Activated CD4-positive, alpha-beta T cell treated with anti-CD3 and anti-CD28 coated beads, Interleukin-2, amount 50 U/mL, for 4 hours (primary cell): ENCODE measurements around the gene ZCCHC2.

Experiments
- DNase-seq, 2 experiments: peaks; one replicate each; pipeline ENCODE4 v3.0.0-alpha.2; 2020

ZCCHC2 gene

GRCh38 chr18:62583376-62583775 is 60.6 kb downstream of the ZCCHC2 start:
- DNase-seq, result no peak

- DNase-seq, result peak; percentile 78 to 81
Observed at GRCh38 chr18:62584241-62585120, 61.7 kb downstream of the ZCCHC2 start.

- DNase-seq, result peak; percentile 48 to 60
Observed at GRCh38 chr18:62585274-62586150, 62.7 kb downstream of the ZCCHC2 start.

- DNase-seq, result peak; percentile 52 to 63
Observed at GRCh38 chr18:62586151-62586774, 63.4 kb downstream of the ZCCHC2 start.

- DNase-seq, result no peak
Observed at GRCh38 chr18:62586781-62587487, 64.1 kb downstream of the ZCCHC2 start.

GRCh38 chr18:62587689-62588088 is 64.9 kb downstream of the ZCCHC2 start:
- no peak for DNase-seq

GRCh38 chr18:62588217-62588616 is 65.4 kb downstream of the ZCCHC2 start:
- no peak for DNase-seq

GRCh38 chr18:62590799-62591590 is 68.2 kb downstream of the ZCCHC2 start:
- no peak for DNase-seq

GRCh38 chr18:62596145-62597005 is 73.5 kb downstream of the ZCCHC2 start:
- no peak for DNase-seq

GRCh38 chr18:62601871-62602270 is 79.0 kb downstream of the ZCCHC2 start:
- no peak for DNase-seq

GRCh38 chr18:62602706-62603105 is 79.9 kb downstream of the ZCCHC2 start:
- DNase-seq, result no peak

GRCh38 chr18:62603211-62603610 is 80.4 kb downstream of the ZCCHC2 start:
- no peak for DNase-seq

GRCh38 chr18:62603979-62604378 is 81.2 kb downstream of the ZCCHC2 start:
- DNase-seq, result no peak

- no peak for DNase-seq
Observed at GRCh38 chr18:62605685-62606084, 82.9 kb downstream of the ZCCHC2 start.

- no peak for DNase-seq
Observed at GRCh38 chr18:62606106-62606505, 83.3 kb downstream of the ZCCHC2 start.

GRCh38 chr18:62607302-62607701 is 84.5 kb downstream of the ZCCHC2 start:
- no peak for DNase-seq

GRCh38 chr18:62607708-62608428 is 85.0 kb downstream of the ZCCHC2 start:
- no peak for DNase-seq

- DNase-seq, result no peak
Observed at GRCh38 chr18:62609764-62610163, 86.9 kb downstream of the ZCCHC2 start.

GRCh38 chr18:62610351-62610700 is 87.5 kb downstream of the ZCCHC2 start:
- no peak for DNase-seq
